Measurements from ENCODE around the gene MLF2. TPM values are rescaled to one million over a fixed set of nuclear protein-coding genes. Genes with fewer than 3 reads are reported as not detected.
"Not testable (repeated sequence)": the region's sequence is repeated elsewhere in the genome, so short reads cannot be mapped to it uniquely, and the experiment has no call there.

Gene MLF2
- total and polyA plus RNA-seq, 9 donors = 88.2 to 161 (median 146) TPM

DNA sequence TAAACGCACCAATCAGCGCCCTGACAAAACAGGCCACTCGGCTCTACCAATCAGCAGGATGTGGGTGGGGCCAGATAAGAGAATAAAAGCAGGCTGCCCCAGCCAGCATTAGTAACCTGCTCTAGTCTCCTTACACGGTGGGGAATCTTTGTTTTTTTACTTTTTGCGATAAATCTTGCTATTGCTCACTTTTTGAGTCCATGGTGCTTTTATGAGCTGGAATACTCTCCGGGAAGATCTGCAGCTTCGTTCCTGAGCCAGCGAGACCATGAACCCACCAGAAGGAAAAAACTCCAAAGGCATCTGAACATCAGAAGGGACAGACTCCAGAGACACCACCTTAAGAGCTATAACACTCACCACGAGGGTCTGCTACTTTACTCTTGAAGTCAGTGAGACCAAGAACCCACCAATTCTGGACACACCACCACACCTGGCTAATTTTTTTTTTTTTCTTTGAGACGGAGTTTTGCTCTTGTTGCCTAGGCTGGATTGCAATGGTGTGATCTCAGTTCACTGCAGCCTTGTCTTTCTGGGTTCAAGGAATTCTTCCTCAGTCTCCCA, 36.0 kb downstream of the MLF2 start:
- WGBS (ENCODE audit: insufficient coverage) = 78% methylated on average over 3 of the region's 10 CpGs
- H3K4me3 ChIP-seq (ENCODE audit: low read length) = no peak overlapping the region
- no peaks in the 10 kb centered on the region for H3K36me3 ChIP-seq (ENCODE audit: control insufficient read depth, insufficient read depth, low read length)
- no peak overlapping the region for H3K27ac ChIP-seq (ENCODE audit: low read length)
- H3K9me3 ChIP-seq (replicated peaks; ENCODE audit: control insufficient read depth, low read depth, low read length) = no peaks in the 10 kb centered on the region
- DNase-seq = no peak
- peaks cover 2% of the 10 kb centered on the region for H3K27me3 ChIP-seq (ENCODE audit: control insufficient read depth, insufficient read depth, low read length)
- no peaks in the 10 kb centered on the region for H3K4me1 ChIP-seq (ENCODE audit: control insufficient read depth, insufficient read depth, low read length)

DNA sequence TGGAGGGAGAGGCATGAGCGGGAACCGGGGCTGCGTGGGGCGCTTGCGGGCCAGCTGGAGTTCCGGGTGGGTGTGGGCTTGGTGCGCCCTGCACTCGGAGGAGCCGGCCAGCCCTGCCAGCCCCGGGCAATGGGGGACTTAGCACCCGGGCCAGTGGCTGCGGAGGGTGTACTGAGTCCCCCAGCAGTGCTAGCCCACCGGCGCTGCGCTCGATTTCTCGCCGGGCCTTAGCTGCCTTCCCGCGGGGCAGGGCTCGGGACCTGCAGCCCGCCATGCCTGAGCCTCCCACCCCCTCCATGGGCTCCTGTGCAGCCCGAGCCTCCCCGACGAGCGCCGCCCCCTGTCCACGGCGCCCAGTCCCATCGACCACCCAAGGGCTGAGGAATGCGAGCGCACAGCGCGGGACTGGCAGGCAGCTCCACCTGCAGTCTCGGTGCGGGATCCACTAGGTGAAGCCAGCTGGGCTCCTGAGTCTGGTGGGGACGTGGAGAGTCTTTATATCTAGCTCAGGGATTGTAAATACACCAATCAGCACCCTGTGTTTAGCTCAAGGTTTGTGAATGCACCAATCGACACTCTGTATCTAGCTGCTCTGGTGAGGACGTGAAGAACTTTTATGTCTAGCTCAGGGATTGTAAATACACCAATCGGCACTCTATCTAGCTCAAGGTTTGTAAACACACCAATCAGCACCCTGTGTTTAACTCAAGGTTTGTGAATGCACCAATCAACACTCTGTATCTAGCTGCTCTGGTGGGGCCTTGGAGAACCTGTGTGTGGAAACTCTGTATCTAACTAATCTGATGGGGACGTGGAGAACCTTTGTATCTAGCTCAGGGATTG, 36.7 kb downstream of the MLF2 start:
- not testable (repeated sequence) for H3K4me1 ChIP-seq (ENCODE audit: control insufficient read depth, insufficient read depth, low read length); DNase-seq; H3K36me3 ChIP-seq (ENCODE audit: control insufficient read depth, insufficient read depth, low read length); H3K9me3 ChIP-seq (replicated peaks; ENCODE audit: control insufficient read depth, low read depth, low read length); H3K4me3 ChIP-seq (ENCODE audit: low read length); H3K27ac ChIP-seq (ENCODE audit: low read length); H3K27me3 ChIP-seq (ENCODE audit: control insufficient read depth, insufficient read depth, low read length)
- 90% methylated on average over 10 of the region's 41 CpGs for WGBS (ENCODE audit: insufficient coverage)

DNA sequence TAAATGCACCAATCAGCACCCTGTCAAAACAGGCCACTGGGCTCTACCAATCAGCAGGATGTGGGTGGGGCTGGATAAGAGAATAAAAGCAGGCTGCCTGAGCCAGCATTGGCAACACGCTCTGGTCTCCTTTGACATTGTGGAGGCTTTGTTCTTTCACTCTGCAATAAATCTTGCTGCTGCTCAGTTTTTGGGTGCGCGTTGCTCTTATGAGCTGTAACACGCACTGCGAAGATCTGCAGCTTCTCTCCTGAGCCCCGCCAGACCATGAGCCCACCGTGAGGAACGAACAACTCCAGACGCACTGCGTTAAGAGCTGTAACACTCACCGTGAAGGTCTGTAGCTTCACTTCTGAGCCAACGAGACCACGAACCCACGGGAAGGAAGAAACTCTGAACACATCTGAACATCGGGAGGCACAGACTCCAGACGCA, 44.0 kb downstream of the MLF2 start:
- H3K9me3 ChIP-seq (replicated peaks; ENCODE audit: control insufficient read depth, low read depth, low read length) = no peaks in the 10 kb centered on the region
- H3K4me3 ChIP-seq (ENCODE audit: low read length) = no peak overlapping the region
- H3K36me3 ChIP-seq (ENCODE audit: control insufficient read depth, insufficient read depth, low read length) = no peaks in the 10 kb centered on the region
- H3K4me1 ChIP-seq (ENCODE audit: control insufficient read depth, insufficient read depth, low read length) = no peaks in the 10 kb centered on the region
- no peak overlapping the region for H3K27ac ChIP-seq (ENCODE audit: low read length)
- H3K27me3 ChIP-seq (ENCODE audit: control insufficient read depth, insufficient read depth, low read length) = peaks cover 9% of the 10 kb centered on the region
- WGBS (ENCODE audit: insufficient coverage) = 60% methylated on average over 16 of the region's 16 CpGs
- no peak for DNase-seq

DNA sequence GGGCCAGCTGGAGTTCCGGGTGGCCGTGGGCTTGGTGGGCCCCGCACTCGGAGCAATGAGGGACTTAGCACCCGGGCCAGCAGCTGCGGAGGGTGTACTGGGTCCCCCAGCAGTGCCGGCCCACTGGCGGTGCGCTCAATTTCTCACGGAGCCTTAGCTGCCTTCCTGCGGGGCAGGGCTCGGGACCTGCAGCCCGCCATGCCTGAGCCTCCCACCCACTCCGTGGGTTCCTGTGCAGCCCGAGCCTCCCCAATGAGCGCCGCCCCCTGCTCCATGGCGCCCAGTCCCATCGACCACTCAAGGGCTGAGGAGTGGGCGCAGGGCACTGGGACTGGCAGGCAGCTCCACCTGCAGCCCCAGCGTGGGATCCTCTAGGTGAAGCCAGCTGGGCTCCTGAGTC, 44.6 kb downstream of the MLF2 start:
- 93% methylated on average over 21 of the region's 21 CpGs for WGBS (ENCODE audit: insufficient coverage)
- not testable (repeated sequence) for DNase-seq; H3K4me3 ChIP-seq (ENCODE audit: low read length); H3K36me3 ChIP-seq (ENCODE audit: control insufficient read depth, insufficient read depth, low read length); H3K27ac ChIP-seq (ENCODE audit: low read length); H3K4me1 ChIP-seq (ENCODE audit: control insufficient read depth, insufficient read depth, low read length); H3K9me3 ChIP-seq (replicated peaks; ENCODE audit: control insufficient read depth, low read depth, low read length)
- H3K27me3 ChIP-seq (ENCODE audit: control insufficient read depth, insufficient read depth, low read length) = peaks cover 16% of the 10 kb centered on the region

DNA sequence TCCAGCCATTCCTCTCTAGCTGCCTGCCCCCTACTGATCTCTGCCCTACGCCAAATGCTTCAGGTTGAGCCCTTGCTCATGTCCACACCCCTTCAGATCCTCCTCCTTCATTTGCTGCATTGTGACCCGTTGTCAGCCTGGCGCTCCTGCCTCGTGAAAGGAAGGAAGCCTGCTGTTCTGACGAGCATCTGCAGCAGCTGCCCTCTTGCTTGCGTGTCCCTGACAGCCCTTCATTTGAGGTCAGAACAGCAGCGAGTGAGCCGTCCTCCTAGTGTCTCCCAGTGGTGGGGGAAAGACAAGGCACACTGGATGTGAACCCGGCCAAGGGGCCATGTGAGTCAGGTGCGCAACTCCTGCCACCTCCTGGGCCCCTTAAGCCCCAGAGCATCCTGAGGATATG, 49.3 kb downstream of the MLF2 start:
- Histone ChIP-seq H3K36me3 (ENCODE audit: control insufficient read depth, insufficient read depth, low read length) (no peaks in the 10 kb centered on the region), H3K9me3 (replicated peaks; ENCODE audit: control insufficient read depth, low read depth, low read length) (no peaks in the 10 kb centered on the region), H3K27me3 (ENCODE audit: control insufficient read depth, insufficient read depth, low read length) (peaks cover 45% of the 10 kb centered on the region), H3K4me3 (ENCODE audit: low read length) (no peak overlapping the region), H3K27ac (ENCODE audit: low read length) (no peak overlapping the region), H3K4me1 (ENCODE audit: control insufficient read depth, insufficient read depth, low read length) (peaks cover 7% of the 10 kb centered on the region)
- DNase-seq = no peak
- 18% methylated on average over 6 of the region's 10 CpGs for WGBS (ENCODE audit: insufficient coverage)

DNA sequence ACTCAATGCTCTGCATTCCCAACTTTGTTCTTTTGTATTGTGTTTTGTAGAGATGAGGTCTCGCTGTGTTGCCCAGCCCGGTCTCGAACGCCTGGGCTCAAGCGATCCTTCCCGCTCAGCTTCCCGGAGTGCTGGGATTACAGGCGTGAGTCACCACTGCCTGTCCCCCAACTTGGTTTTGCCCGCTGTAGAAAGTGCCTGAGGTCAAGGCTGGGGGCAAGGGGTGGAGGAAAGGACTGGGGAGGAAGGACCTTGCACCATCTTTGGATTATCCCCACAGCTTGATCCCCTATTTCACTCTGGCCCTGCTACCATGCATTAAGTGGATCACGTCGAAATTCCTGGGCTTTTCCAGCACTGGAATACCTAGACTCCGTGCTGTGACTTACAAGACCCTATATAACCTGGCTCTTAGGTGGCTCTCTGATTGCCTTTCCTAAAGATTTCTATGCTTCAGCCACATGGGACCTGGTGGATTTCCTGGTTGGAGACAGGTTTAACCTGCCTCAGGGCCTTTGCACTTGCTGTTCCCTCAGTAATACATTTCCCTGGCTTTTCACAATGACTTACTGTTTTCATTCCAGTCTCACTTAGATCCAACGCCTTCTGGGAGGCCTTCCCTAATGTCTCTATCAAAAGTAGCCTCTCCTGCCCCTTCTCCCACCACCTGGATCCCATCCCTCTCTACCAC, 51.7 kb downstream of the MLF2 start:
- Histone ChIP-seq H3K4me1 (ENCODE audit: control insufficient read depth, insufficient read depth, low read length) (peaks cover 10% of the 10 kb centered on the region), H3K4me3 (ENCODE audit: low read length) (peak overlapping the region; percentile 35), H3K27ac (ENCODE audit: low read length) (no peak overlapping the region), H3K27me3 (ENCODE audit: control insufficient read depth, insufficient read depth, low read length) (peaks cover 52% of the 10 kb centered on the region), H3K9me3 (replicated peaks; ENCODE audit: control insufficient read depth, low read depth, low read length) (no peaks in the 10 kb centered on the region), H3K36me3 (ENCODE audit: control insufficient read depth, insufficient read depth, low read length) (no peaks in the 10 kb centered on the region)
- DNase-seq = no peak
- WGBS (ENCODE audit: insufficient coverage) = 24% methylated on average over 13 of the region's 13 CpGs

DNA sequence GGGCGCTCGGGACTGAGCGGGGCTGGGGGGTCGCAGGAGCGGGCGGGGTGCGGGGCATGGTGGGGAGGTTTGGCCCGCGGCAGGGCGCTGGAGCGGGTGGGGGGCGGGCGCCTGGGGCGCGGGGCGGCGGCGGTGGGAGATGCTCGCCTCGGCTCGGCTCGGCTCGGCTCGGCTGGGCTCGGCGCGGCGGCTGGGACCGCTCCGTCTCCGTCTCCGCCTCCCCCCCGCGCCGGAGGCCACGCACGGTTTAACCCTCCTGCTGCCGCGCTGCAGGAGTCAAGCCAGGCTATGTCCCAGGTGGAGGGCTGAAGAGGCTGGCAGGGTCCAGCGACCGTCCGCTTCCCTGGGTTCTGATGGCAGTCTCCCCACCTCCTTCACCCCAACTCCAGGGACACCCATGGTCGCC, 52.3 kb downstream of the MLF2 start, which contains the start of gene PIANP:
TSS of gene PIANP (minus strand) at position 170 of the 406 bp plus-strand sequence. CDS start 2,754 bp downstream, outside the sequence.
- peak within 1 kb of the TSS; percentile 50 for H3K4me3 ChIP-seq (ENCODE audit: low read length)
- peak; percentile 73 for DNase-seq
- no peaks in the 10 kb centered on the region for H3K36me3 ChIP-seq (ENCODE audit: control insufficient read depth, insufficient read depth, low read length)
- H3K27ac ChIP-seq (ENCODE audit: low read length) = no peak within 1 kb of the TSS
- H3K4me1 ChIP-seq (ENCODE audit: control insufficient read depth, insufficient read depth, low read length) = peaks cover 10% of the 10 kb centered on the region
- H3K27me3 ChIP-seq (ENCODE audit: control insufficient read depth, insufficient read depth, low read length) = peaks cover 52% of the 10 kb centered on the region
- under 1% methylated on average over 22 of the region's 43 CpGs for WGBS (ENCODE audit: insufficient coverage)
- H3K9me3 ChIP-seq (replicated peaks; ENCODE audit: control insufficient read depth, low read depth, low read length) = no peaks in the 10 kb centered on the region

DNA sequence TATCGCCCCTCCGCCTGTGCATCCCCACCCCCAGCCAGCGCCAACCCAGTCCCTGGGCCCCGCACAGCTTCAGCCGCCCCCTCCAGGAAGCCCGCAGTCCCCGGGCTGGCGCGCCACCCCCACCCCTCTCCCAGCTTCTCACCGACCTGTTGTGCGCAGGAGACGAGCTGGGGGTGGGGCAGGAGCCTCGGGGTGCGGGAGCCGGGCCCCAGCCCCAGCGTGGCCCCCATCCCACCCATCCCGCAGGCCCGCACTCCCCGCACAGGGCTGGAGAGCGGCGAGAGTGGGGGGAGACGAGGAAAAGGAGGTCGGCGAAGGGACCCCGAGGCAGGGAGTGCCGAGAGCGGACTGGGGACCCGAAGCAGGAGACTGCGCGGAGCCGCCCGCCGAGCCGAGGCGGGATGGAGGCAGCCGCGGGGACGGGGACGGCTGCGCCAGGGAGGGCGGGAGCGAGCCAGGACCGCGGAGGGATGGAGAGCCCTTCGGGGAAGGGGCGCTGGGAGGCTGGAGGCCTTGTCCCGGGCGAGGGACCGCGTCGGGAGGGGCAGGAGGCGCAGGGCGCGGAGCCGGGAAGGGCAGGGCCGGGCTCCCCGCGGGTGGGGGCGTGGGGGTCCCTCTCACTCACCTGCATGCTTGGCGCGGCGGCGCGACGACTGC, 52.8 kb downstream of the MLF2 start:
- no peak for DNase-seq
- Histone ChIP-seq H3K27ac (ENCODE audit: low read length) (no peak overlapping the region), H3K4me1 (ENCODE audit: control insufficient read depth, insufficient read depth, low read length) (peaks cover 10% of the 10 kb centered on the region), H3K36me3 (ENCODE audit: control insufficient read depth, insufficient read depth, low read length) (no peaks in the 10 kb centered on the region), H3K27me3 (ENCODE audit: control insufficient read depth, insufficient read depth, low read length) (peaks cover 52% of the 10 kb centered on the region), H3K4me3 (ENCODE audit: low read length) (peak overlapping the region; percentile 50), H3K9me3 (replicated peaks; ENCODE audit: control insufficient read depth, low read depth, low read length) (no peaks in the 10 kb centered on the region)
- 1% methylated on average over 39 of the region's 65 CpGs for WGBS (ENCODE audit: insufficient coverage)

DNA sequence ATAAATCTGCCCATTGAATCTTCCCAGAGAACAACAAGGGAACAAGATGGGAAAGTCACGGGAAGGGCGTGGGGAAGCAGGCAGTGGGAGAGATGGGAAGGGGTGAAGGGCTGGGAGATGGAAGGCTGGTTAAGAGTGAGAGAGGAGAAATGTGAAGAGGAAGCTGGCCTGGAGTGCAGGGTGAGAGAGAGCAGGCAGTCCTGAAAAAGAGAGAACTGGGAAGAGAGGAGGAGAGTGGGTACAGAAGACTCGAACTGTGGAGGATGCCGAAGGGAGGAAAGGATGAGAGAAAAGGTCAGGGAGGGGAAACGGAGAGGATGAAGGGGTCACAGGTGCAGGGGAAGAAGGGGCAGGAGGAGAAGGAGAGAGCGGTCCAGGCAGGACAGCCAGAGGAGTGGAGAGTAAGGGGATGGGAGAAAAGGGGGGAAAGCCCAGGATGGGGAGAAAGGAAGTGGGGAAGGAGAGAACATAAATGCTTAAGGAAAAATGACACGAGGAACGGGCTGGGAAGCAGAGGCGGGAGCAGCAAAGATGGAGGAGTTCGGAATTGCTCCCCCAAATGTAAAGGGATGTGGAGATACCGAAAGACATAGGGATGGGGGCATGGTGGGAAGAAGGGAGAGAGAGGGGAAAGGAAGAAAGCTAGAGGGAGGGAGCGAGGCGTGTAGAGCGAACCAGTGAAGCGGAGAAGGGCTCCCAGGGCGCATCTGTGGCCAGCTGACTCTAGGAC, 53.5 kb downstream of the MLF2 start:
- Histone ChIP-seq H3K27me3 (ENCODE audit: control insufficient read depth, insufficient read depth, low read length) (peaks cover 48% of the 10 kb centered on the region), H3K36me3 (ENCODE audit: control insufficient read depth, insufficient read depth, low read length) (no peaks in the 10 kb centered on the region), H3K9me3 (replicated peaks; ENCODE audit: control insufficient read depth, low read depth, low read length) (no peaks in the 10 kb centered on the region), H3K27ac (ENCODE audit: low read length) (no peak overlapping the region), H3K4me3 (ENCODE audit: low read length) (peak overlapping the region; percentile 50), H3K4me1 (ENCODE audit: control insufficient read depth, insufficient read depth, low read length) (peaks cover 10% of the 10 kb centered on the region)
- no peak for DNase-seq
- WGBS (ENCODE audit: insufficient coverage) = 19% methylated on average over 11 of the region's 16 CpGs

Measured in muscle of leg (tissue), 11 donors.